K562 (cell line): Measurements from ENCODE around the gene MADCAM1.

Source experiments
- NFRKB ChIP-seq: fragments of 450-650 bp; IDR thresholded peaks from 2 replicates; pipeline ENCODE4 v1.6.1; 2016; ENCODE audit warnings: low read depth
- NR1H2 ChIP-seq: sonication (generic); formaldehyde crosslinking; IDR thresholded peaks from 2 replicates; pipeline ENCODE4 v1.4.0; 2020; ENCODE audit warnings: mild to moderate bottlenecking, missing genetic modification reagents
- POLR2AphosphoS5 ChIP-seq: IDR thresholded peaks from 2 replicates; pipeline ENCODE4 v1.6.1; 2011; ENCODE audit warnings: mild to moderate bottlenecking, low read depth, low read length, moderate library complexity; ENCODE audit not compliant: control insufficient read depth, insufficient read depth
- SIRT6 ChIP-seq: IDR thresholded peaks from one replicate; pipeline ENCODE4 v1.6.1; 2012; ENCODE audit warnings: low read depth, mild to moderate bottlenecking, control low read depth, inconsistent platforms, low read length, moderate library complexity
- SMARCC2 ChIP-seq: fragments of 450-650 bp; IDR thresholded peaks from 2 replicates; pipeline ENCODE4 v1.6.1; 2017; ENCODE audit warnings: antibody characterized with exemption, moderate library complexity, mild to moderate bottlenecking, low read depth
- TAF1 ChIP-seq: IDR thresholded peaks from 2 replicates; pipeline ENCODE4 v1.6.1; 2011; ENCODE audit warnings: mild to moderate bottlenecking, low read length, moderate library complexity; ENCODE audit not compliant: insufficient read depth, control insufficient read depth, severe bottlenecking; ENCODE audit errors: extremely low read depth
- ZZZ3 ChIP-seq: fragments of 450-650 bp; IDR thresholded peaks from 2 replicates; pipeline ENCODE4 v1.6.1; 2016; ENCODE audit warnings: antibody characterized with exemption, mild to moderate bottlenecking, moderate library complexity

GRCh38 chr19:517721-518597 lies 21.7 kb downstream of the MADCAM1 start:
- no peak for TF ChIP-seq NFRKB
- no peak for TF ChIP-seq SIRT6
- TF ChIP-seq NR1H2 (CRISPR knock-in tag), result no peak
- TF ChIP-seq ZZZ3, result no peak
- TF ChIP-seq POLR2AphosphoS5, result no peak
- no peak for TF ChIP-seq TAF1
- TF ChIP-seq SMARCC2, result no peak
